T-helper 9 cell (primary cell): ENCODE results near the gene EEF1AKMT3.
A peak's percentile ranks its signal among the peaks of the same experiment; 100 is the strongest.

Experiments used
- DNase-seq: peaks from one replicate; pipeline ENCODE4 v3.0.0-alpha.2; 2020

The EEF1AKMT3 gene

DNA sequence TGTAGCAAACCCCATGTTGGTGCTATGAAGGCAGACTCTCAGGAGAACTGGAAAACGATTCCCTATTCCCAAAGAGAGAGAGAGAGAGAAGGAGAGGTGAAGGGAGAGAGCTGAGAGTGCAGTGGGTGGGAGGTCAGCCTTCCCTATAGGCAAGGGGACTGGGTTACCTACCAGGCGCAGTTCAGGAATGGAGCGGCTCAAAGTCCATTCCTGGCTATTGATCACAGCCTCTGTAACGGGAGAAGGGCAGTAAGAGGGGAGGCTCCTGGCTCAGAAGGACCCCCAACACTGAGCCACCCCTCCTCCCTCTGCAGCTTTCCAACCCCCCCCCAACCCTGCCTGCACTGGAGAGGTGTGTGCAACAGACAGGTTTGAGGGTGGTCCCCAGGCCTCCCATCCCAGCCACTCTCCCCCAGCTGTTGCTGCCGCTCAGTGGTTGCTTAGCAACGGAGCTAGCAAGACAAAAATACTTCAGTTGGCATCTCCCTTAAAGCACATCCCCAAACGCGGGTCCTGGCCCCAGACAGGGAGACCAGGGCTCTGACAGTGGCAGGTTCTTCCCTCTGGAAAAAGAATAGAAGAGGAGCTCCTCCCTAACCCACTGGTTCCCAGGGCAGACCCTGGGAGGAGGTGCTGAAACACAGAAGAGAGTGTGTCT, 37.1 kb upstream of the EEF1AKMT3 start:
- no peak for DNase-seq

DNA sequence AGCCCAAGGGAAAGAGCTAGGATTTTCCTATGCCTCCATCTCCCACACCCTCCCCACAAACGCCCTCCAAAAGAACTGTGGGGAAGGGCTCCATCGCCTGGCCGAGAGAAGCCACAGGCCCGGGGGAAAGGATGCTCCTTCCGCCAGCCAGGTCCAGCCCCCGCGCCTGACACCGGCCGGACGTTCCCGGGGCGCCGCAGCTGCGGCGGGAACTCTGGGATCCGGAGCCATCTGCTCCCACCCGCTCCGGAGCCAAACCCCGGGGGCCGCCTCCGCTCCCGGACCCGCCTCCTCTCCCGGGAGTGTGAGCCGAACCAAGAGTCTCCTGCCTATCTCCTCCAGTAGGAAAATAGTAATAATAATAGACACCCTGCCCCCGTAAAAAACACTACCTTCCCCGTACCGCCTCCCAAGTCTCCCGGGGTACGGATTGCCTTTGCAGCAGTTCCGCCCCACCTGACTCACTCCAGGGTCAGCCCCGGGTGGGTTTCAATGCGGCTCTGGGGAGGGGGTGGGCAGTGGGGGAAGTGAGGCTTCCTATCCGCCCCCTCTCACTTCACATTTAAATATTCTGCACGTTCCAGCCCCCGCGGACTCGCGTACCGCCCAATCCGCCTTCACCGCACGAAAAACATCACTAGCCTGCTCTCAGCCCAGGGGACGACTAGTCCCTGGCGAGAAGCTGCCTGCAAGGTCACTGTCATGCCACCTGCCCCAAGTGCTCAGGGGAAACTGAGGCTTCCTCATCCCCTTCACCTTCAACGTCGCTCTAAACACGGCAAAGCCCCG, 36.3 kb upstream of the EEF1AKMT3 start:
- DNase-seq = no peak

DNA sequence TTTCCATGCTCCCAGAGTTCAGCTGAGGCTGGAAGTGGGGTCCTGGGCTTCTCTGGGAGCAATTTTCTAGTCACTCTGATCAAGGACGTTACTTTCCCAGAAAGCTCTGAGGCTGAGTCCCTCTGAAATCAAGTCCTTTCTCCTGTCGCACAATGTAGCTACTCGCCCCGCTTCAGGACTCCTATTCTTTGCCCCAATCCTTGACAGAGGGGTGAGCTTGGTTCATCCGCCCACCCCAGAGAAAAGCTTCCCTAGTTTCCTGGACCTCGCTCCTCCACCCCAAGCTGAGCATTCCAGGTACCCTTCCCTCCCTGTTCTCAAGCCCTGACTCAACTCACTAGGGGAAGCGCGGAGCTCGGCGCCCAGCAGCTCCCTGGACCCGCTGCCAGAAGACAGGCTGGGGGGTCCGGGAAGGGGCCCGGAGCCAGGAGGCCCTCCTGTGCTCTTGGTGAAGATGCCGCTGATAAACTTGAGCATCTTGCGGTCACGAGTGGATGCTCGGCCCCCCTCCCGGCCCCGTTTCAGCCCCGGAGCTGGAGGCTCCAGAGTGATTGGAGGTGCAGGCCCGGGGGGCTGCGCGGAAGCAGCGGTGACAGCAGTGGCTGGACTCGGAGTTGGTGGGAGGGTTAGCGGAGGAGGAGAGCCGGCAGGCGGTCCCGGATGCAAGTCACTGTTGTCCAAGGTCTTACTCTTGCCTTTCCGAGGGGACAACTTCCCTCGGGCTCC, 35.5 kb upstream of the EEF1AKMT3 start:
- no peak for DNase-seq

GRCh38 chr12:57737467-57738460, 34.6 kb upstream of the EEF1AKMT3 start:
- DNase-seq = no peak

GRCh38 chr12:57738661-57739237, 33.7 kb upstream of the EEF1AKMT3 start, which contains the start of gene AGAP2:
TSS of gene AGAP2 (minus strand) at chr12:57738742. CDS start at chr12:57738246, 496 bp downstream.
- no peak for DNase-seq

DNA sequence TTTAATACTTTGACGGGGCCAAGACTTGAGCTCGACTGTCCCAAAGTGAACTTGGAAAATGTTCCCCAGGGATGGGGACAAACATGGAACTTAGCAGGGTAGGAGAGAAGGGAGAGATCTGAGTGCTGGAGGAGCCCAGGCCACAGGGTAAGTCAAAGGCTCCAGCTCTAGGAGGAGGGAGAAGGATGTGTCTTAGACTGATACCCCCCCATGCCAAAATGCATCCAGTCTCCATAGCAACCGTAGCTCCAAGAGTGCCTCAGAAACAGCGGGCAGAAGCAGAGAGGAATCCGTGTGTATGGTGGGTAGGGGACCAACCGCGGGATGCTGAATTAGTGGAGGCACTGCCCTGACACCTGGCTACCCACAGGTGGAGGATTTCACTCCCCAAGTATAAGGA, 33.0 kb upstream of the EEF1AKMT3 start:
- DNase-seq = no peak

- no peak for DNase-seq
These were observed 32.4 kb upstream of the EEF1AKMT3 start for GRCh38 chr12:57739914-57740538.

DNA sequence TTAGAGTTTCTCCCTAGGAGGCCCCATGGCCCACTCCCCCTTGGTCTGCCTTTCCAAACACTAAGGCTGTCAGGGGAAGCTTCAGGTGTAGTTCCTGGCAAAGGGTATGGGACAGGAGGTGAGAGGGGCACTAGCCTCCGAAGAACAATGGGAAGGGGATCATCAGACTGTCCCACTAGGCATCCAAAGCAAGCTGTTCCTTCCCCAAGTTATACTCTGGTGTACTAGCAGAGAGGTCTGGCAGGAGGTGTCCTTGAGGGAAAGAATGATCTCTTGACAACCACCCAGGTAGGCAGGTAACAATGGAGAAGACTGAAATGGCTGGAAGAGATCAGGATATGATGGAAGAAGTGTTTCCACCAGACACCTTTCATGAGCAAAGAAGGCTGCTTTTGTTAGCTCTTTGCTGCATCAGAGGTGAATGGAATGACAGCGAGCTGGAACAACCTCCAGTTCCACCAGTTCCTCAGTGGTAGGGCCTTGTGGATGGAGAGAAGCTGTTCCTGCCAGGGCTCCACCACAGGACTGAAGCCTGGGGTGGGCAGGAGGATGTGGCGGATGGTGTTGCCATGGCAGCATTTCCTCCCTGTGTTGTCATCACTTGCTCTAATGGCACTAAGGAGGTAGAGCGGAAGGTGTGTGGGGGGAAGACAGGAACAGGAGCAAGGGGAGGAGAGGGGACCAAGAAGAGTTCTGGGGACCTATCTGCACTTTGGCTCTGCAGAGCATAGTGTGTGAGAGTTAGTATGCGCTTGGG, 31.6 kb upstream of the EEF1AKMT3 start:
- peak; percentile 71 for DNase-seq

DNA sequence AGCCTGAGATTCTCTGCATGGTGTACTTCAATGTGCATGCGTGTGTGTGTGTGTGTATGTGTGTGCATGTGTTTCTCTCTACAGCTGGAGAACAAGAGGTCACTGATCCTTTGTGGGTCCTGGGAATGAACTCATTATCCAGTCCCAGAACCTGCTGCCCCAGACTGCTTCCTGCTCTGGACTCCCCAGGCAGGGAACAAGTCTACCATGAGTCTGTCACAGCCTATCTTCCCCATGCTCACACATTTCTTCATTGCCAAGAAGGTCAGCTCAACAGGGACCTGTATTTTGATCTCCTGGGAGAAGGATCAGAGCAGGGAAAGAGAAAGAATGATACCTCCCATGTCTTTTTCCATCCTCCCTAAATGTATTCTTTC, 31.0 kb upstream of the EEF1AKMT3 start:
- DNase-seq = no peak

GRCh38 chr12:57741844-57742738, 30.3 kb upstream of the EEF1AKMT3 start:
- DNase-seq = peak; percentile 71

- no peak for DNase-seq
These were observed 28.6 kb upstream of the EEF1AKMT3 start for GRCh38 chr12:57743769-57744168.

- peak; percentile 59 for DNase-seq
These were observed 28.1 kb upstream of the EEF1AKMT3 start for GRCh38 chr12:57744194-57744776.

DNA sequence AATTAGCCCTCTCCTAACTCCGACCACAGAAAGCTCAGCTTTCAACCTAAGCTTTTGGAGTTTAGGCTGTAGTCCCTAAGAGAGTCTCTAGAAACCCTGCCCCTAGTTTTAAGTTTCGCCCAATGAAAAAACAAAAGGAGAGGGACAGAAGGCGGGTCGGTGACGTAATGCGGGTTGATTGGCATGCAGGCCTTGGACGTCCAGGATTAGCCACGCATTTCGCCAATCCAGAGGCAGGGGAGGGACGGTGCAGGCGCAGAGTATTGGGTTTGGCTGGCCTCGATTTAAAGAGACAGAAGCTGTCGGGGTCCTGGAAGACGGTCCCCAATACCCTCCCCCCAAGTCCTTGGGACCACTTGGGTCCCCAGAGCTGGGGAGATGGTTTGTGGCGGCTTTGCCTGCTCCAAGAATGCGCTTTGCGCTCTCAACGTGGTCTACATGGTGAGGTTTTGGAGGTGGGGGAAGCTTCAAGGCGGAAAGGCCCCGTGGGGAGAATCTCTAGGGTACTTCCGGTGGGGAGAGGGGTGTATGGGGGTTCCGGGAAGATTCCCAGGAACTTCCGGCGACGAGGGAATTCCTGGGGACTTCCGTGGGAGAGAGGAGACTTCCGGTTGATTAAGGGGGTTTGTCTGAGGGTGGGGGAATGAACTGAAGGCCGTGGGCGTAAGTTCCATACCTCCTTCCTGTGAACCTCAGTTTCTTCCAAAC, 27.5 kb upstream of the EEF1AKMT3 start, which contains the start of gene TSPAN31:
TSPAN31 (plus strand) TSS at position 263 of the 708 bp plus-strand sequence; CDS start at position 379, 116 bp downstream.
- DNase-seq = peak; percentile 91

DNA sequence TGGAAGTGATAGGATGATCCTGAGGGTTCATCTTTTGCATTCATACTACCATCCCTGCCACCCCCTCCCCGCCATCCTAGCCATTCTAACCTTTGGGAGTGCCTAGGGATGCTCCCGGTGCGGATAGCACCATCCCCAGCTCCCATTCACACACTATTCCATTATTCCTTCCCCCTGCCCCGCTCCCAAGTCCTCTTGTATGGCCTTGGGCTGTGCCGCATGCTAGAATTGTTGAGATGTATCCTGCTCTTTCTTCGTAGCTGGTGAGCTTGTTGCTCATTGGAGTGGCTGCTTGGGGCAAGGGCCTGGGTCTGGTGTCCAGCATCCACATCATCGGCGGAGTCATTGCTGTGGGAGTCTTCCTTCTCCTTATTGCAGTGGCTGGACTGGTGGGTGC, 26.9 kb upstream of the EEF1AKMT3 start:
- DNase-seq = no peak

GRCh38 chr12:57746025-57746424, 26.4 kb upstream of the EEF1AKMT3 start:
- DNase-seq = no peak

DNA sequence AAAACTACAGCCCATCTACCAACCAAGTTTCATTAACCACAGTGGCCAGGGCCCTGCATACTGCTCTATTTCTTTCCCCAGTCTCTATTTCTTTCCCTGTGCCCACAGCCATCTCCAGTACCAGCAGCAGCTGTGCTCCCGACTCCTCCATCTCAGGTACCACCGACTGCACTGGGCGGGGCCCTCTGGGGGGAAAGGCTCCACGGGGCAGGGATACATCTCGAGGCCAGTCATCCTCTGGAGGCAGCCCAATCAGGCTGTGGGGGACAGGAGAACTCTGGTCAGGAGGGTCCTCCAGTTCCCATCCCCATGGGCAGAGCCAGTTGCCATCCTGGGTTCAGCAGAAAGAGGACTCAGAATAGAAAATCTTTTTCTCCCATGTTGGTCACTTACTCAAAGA, 23.4 kb upstream of the EEF1AKMT3 start:
- no peak for DNase-seq

GRCh38 chr12:57750561-57751431, 21.6 kb upstream of the EEF1AKMT3 start:
- DNase-seq = no peak
